ENCODE data around the gene ATP6V0D1. TPM values are rescaled to one million over a fixed set of nuclear protein-coding genes. Genes with fewer than 3 reads are reported as not detected.

ATP6V0D1 gene
- total and polyA plus RNA-seq, 2 experiments from 2014 or later, result 20.6 to 68.7 TPM

- TF ChIP-seq REST (IDR thresholded peaks at IDR 0.05; ENCODE audit: unreplicated experiment) (no peak), NANOG (IDR thresholded peaks at IDR 0.05; ENCODE audit: borderline replicate concordance) (no peak), ZNF331 (CRISPR knock-in tag; IDR thresholded peaks at IDR 0.05; ENCODE audit: low read depth) (no peak), EZH2 (IDR thresholded peaks at IDR 0.05; ENCODE audit: low read depth, unreplicated experiment) (no peak), EZH2phosphoT487 (IDR thresholded peaks at IDR 0.05; ENCODE audit: unreplicated experiment) (no peak), ETS1 (IDR thresholded peaks at IDR 0.05) (no peak), JUNB (IDR thresholded peaks at IDR 0.05; ENCODE audit: unreplicated experiment) (no peak)
These were observed 33.9 kb downstream of the ATP6V0D1 start (continued) for GRCh38 chr16:67446968-67447507.

GRCh38 chr16:67445913-67446907 is 34.7 kb downstream of the ATP6V0D1 start:
- Histone ChIP-seq H3F3A (replicated peaks; ENCODE audit: low read depth) (no peaks in the 10 kb centered on the region), H3K9me2 (ENCODE audit: insufficient read depth) (no peaks in the 10 kb centered on the region), H4K20me1 (replicated peaks; ENCODE audit: insufficient read depth) (no peaks in the 10 kb centered on the region; the same call in 1 of the 2 replicates), H3K4me1 (ENCODE audit: insufficient read depth) (no peaks in the 10 kb centered on the region), H3K4me2 (no peak overlapping the region), H2AFZ (no peak overlapping the region), H3K4me3 (no peak overlapping the region), H3K36me3 (ENCODE audit: insufficient read depth) (no peaks in the 10 kb centered on the region), H3K27ac (ENCODE audit: low read depth) (no peak overlapping the region), H3K79me2 (replicated peaks; ENCODE audit: insufficient read depth) (no peaks in the 10 kb centered on the region), H3K27me3 (ENCODE audit: insufficient read depth) (no peaks in the 10 kb centered on the region)
- Mint-ChIP-seq H3K9me3 (peaks cover 3% of the 10 kb centered on the region; the same call in 1 of the 3 replicates), H3K36me3 (ENCODE audit: low read depth) (peaks cover 17% of the 10 kb centered on the region), H3K4me3 (no peak overlapping the region), H3K4me1 (peaks cover 10% of the 10 kb centered on the region), H3K27me3 (ENCODE audit: insufficient read depth, low read depth, poor library complexity) (peaks cover 18% of the 10 kb centered on the region), H3K27ac (no peak overlapping the region)
- no peak for DNase-seq (ENCODE audit: low spot score)
- peak; percentile 8; the same call in 2 of the 3 replicates for ATAC-seq
- TF ChIP-seq CREB1 (CRISPR knock-in tag; IDR thresholded peaks at IDR 0.05; ENCODE audit: low read depth), result no peak
- no peak for TF ChIP-seq CTCF (conservative IDR thresholded peaks at IDR 0.05; ENCODE audit: low read depth in 2 of 2)
- no peak for TF ChIP-seq EZH2 (IDR thresholded peaks at IDR 0.05; ENCODE audit: low read depth, unreplicated experiment)
- TF ChIP-seq, protein P1, sequence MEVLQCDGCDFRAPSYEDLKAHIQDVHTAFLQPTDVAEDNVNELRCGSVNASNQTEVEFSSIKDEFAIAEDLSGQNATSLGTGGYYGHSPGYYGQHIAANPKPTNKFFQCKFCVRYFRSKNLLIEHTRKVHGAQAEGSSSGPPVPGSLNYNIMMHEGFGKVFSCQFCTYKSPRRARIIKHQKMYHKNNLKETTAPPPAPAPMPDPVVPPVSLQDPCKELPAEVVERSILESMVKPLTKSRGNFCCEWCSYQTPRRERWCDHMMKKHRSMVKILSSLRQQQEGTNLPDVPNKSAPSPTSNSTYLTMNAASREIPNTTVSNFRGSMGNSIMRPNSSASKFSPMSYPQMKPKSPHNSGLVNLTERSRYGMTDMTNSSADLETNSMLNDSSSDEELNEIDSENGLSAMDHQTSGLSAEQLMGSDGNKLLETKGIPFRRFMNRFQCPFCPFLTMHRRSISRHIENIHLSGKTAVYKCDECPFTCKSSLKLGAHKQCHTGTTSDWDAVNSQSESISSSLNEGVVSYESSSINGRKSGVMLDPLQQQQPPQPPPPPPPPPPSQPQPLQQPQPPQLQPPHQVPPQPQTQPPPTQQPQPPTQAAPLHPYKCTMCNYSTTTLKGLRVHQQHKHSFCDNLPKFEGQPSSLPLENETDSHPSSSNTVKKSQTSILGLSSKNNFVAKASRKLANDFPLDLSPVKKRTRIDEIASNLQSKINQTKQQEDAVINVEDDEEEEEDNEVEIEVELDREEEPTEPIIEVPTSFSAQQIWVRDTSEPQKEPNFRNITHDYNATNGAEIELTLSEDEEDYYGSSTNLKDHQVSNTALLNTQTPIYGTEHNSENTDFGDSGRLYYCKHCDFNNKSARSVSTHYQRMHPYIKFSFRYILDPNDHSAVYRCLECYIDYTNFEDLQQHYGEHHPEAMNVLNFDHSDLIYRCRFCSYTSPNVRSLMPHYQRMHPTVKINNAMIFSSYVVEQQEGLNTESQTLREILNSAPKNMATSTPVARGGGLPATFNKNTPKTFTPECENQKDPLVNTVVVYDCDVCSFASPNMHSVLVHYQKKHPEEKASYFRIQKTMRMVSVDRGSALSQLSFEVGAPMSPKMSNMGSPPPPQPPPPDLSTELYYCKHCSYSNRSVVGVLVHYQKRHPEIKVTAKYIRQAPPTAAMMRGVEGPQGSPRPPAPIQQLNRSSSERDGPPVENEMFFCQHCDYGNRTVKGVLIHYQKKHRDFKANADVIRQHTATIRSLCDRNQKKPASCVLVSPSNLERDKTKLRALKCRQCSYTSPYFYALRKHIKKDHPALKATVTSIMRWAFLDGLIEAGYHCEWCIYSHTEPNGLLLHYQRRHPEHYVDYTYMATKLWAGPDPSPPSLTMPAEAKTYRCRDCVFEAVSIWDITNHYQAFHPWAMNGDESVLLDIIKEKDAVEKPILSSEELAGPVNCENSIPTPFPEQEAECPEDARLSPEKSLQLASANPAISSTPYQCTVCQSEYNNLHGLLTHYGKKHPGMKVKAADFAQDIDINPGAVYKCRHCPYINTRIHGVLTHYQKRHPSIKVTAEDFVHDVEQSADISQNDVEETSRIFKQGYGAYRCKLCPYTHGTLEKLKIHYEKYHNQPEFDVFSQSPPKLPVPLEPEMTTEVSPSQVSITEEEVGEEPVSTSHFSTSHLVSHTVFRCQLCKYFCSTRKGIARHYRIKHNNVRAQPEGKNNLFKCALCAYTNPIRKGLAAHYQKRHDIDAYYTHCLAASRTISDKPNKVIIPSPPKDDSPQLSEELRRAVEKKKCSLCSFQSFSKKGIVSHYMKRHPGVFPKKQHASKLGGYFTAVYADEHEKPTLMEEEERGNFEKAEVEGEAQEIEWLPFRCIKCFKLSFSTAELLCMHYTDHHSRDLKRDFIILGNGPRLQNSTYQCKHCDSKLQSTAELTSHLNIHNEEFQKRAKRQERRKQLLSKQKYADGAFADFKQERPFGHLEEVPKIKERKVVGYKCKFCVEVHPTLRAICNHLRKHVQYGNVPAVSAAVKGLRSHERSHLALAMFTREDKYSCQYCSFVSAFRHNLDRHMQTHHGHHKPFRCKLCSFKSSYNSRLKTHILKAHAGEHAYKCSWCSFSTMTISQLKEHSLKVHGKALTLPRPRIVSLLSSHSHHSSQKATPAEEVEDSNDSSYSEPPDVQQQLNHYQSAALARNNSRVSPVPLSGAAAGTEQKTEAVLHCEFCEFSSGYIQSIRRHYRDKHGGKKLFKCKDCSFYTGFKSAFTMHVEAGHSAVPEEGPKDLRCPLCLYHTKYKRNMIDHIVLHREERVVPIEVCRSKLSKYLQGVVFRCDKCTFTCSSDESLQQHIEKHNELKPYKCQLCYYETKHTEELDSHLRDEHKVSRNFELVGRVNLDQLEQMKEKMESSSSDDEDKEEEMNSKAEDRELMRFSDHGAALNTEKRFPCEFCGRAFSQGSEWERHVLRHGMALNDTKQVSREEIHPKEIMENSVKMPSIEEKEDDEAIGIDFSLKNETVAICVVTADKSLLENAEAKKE (CRISPR knock-in tag; IDR thresholded peaks at IDR 0.05), result no peak
